HG03469 (cell line): ENCODE measurements around the gene ERC1.

Experiments
- ATAC-seq: cut with Tn5 transposase; IDR thresholded peaks from one replicate; pipeline ENCODE4 v1.9.1; 2021; ENCODE audit warnings: mild to moderate bottlenecking, moderate library complexity, moderate number of reproducible peaks; ENCODE audit not compliant: unreplicated experiment

Gene ERC1

GRCh38 chr12:1280059-1280458, 289.0 kb downstream of the ERC1 start:
- no peak for ATAC-seq

GRCh38 chr12:1281683-1282366, 290.8 kb downstream of the ERC1 start:
- no peak for ATAC-seq

- ATAC-seq, result no peak
These were observed 291.8 kb downstream of the ERC1 start for GRCh38 chr12:1282670-1283315.

DNA sequence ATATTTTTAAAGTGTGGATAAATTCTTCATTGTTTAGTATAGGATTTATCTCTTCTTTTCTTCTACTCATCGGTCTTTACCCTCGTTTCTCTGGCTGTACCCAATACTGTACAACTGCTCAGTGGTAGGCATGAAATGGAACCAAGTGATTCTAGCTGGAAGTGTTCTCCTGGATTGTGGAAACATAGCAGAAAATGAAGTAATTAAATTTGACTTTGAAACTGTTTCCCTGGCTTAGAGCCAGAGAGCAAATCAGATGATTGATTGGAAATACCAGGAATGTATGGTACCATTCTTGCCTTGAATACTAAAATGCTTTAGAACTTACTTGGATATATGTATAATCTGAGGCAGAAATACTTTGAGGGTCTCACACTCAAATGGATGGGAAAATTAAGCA, 292.3 kb downstream of the ERC1 start:
- no peak for ATAC-seq

GRCh38 chr12:1284611-1285010, 293.6 kb downstream of the ERC1 start:
- no peak for ATAC-seq

- no peak for ATAC-seq
These were observed 296.5 kb downstream of the ERC1 start for GRCh38 chr12:1287446-1287975.

DNA sequence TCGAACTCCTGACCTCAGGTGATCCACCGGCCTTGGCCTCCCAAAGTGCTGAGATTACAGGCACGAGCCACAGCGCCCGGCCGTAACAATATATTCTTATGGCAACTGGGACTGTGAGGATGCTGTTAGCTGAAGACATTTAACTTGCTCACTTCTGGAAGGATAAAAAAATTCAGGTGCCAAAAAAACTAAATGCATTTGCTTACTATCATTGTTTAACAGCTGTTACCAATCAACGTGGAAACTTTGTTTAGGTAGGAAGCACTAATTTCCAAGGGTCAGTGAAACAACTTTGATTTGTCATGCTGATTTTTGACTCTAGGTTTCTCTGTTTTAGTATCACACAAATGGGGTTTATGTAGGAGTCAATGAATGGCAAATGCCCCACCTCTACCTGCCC, 297.3 kb downstream of the ERC1 start:
- no peak for ATAC-seq

DNA sequence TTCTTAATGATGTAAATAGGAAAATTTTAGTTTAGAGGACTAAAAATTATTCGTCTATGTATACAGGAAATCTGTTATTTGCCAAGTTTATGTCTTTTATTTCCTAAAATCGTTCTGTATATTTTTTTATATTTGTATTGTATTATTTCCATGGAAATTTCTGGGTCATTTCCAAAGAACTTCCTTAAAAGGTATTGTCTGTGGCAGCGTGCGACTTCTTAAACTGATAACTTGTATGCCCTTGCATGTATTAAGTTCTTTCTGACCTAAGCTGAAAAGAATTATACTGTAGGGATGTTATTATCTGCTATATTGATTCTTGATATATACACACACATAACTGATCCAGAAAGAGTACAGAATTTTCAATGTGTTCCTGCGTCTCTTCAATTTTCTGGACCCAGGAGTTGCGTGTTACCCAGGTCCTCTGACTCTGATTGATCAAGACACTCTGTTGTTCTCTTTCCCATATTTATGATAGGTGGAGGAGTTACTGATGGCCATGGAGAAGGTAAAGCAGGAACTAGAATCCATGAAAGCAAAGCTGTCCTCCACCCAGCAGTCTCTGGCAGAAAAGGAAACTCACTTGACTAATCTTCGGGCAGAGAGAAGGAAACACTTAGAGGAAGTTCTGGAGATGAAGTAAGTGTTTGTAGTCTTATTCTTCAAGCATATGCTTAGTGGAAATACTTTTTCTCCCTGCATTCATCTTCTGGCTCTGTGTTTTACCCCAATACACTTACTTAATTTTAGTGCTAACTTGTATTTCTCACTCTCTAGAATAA, 298.5 kb downstream of the ERC1 start:
- no peak for ATAC-seq

- ATAC-seq, result no peak
These were observed 299.7 kb downstream of the ERC1 start for GRCh38 chr12:1290716-1291115.

DNA sequence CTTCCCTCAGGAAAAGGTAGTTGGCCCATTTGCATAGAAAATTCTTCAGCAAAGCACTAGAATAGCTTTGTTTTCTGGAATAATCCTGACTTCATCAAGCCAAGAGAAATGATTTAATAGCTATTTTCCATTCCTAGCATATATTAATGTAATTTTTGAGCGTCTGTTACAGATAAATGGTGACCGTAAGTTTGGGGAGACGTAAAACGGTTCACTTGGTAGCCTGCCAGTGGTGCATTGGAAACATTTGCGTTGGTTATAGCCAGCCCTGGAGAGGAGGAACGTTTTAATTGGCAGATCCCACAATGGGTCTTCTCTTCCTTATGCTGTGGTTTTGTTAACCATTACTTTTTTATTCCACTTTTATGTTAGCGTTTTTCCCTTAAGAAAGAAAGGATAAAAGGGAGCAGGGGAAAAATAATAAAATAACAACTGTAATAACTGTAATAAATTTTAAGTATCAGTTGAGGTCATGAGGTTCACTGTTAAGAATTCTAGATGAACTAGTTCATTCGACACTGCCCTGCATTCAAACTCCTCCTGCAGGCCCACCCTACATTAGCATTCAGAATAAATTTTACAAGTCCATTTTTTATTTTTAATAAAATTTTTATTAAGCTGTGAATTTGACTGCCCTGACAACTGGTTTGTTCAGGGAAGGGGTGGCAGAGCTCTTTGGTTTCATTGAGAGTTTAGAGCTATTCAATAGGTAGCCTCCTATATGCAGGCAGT, 300.7 kb downstream of the ERC1 start:
- ATAC-seq, result no peak

DNA sequence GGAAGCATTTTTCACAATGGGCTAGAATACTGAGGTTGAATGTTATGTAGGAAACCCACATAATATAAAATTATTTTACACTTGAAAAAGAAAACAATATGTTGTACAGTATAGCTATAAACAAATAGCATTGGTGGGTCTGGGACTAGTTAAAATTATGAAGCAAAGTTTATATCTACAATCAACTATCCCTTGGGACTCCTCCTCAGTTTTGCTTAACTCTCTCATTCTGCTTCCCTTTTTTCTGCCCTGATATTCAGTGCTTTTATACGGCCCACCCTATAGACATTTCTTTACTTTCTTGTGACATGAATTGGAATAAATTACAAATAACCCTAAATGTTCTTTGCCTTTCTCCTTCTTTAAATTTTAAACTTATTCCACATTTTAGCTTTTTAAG, 302.9 kb downstream of the ERC1 start:
- no peak for ATAC-seq

DNA sequence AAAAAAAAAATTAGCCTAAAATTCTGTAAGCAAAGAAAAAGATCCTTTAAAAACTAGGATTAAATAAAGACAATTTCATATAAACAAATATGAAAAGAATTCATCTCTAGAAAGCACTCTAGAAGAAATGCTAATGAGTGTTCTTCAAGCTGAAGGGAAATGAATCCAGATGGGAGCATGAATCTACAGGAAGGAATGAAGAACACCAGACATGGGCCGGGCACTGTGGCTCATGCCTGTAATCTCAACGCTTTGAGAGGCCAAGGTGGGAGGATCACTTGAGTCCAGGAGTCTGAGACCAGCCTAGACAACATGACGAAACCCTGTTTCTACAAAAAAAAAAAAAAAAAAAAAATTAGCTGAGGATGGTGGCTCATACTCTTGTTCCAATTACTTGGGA, 306.2 kb downstream of the ERC1 start:
- ATAC-seq, result no peak

- ATAC-seq, result no peak
These were observed 306.7 kb downstream of the ERC1 start for GRCh38 chr12:1297639-1298175.

- no peak for ATAC-seq
These were observed 309.4 kb downstream of the ERC1 start for GRCh38 chr12:1300460-1300859.

GRCh38 chr12:1302201-1302870, 311.3 kb downstream of the ERC1 start:
- no peak for ATAC-seq

DNA sequence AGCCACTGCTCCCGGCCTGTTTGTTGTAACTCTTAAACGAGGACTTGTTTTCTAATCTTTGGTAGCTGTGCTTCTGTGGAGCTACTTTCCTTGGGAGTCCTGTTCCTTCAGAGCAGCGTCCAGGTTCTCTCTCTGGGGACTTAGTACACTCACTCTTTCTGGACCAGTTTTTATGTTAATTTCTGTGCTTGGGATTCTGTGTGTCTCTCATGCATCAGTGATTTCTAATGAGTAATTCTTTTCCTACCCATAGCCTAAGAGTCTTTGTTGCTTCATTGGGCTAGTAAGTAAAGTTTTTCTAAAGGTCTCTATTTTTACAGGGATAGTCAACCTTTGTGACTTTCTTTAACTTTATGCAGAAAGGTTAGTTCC, 314.0 kb downstream of the ERC1 start:
- no peak for ATAC-seq

DNA sequence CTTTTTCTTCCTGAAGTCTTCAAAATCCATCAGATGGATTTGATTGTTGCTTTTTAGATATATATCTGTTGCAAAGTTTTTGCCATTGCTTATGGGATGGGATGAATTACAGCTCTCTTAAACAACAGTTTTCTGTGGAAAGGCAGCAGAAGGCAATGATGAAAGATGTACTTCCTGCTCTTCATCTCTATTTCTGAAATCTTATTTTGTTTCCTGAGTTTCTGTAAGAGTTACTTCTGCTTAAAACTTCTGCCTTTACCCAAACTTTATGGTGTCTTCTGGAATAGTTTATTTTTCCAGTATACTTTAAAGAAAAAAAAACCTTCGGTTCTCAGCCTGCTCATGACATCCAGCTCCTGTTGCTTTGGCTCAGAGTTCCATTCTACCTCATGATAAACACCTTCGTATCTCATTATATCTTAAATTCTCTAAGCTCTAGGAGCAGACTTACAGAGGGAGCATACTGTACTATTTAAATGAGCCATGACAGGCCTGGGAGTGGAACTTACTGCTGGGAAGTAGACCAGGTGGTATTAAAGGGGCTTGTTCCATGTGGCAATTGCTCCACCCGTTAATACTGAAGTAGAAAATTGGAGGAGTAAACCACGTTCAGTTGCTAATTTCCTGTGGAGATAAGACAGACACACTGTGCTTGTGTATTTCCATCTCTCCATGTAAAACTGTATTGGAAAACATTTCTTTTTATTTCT, 314.9 kb downstream of the ERC1 start:
- ATAC-seq, result no peak

DNA sequence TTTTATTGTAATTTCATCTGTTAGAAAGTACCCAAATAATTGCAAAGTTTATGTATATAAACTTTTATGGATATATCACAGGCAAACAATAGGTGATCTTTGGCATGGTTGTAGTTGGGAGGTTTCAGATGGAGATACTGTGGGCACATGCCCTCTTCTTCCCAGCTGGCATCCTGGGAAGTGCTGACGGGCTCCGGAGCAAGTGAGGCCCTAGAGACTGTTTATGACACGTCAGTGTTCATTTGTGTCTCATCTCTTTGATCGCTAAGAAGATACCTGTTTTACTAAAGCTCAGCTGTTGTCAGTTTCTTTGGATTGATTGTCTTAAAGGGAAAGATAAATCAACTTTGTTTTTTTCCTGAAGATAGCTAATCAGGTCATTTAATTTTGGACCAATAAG, 315.8 kb downstream of the ERC1 start:
- no peak for ATAC-seq

GRCh38 chr12:1307796-1308195, 316.8 kb downstream of the ERC1 start:
- no peak for ATAC-seq

DNA sequence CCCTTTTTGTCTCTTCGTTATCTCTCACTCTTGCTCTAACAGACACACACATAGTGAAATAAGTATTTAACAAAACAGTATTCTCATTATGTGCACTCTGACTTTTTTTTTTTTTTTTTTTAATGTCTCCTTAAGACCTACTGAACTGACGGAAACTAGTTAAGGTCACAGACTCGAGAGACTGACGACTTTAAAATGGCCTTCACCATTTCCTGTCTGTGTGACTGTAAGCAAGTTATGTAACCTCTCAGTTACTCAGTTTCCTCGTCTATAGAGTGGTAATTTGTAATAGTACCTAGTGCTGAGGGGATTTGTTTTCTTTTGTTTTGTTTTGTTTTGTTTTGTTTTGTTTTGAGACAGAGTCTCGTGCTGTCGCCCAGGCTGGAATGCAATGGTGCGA, 318.6 kb downstream of the ERC1 start:
- no peak for ATAC-seq
